ENCODE results near the gene KRI1. TPM values are rescaled to one million over a fixed set of nuclear protein-coding genes. Genes with fewer than 3 reads are reported as not detected.

KRI1 gene
- total RNA-seq = 10 to 100 TPM; 23.6 to 23.8 TPM

DNA sequence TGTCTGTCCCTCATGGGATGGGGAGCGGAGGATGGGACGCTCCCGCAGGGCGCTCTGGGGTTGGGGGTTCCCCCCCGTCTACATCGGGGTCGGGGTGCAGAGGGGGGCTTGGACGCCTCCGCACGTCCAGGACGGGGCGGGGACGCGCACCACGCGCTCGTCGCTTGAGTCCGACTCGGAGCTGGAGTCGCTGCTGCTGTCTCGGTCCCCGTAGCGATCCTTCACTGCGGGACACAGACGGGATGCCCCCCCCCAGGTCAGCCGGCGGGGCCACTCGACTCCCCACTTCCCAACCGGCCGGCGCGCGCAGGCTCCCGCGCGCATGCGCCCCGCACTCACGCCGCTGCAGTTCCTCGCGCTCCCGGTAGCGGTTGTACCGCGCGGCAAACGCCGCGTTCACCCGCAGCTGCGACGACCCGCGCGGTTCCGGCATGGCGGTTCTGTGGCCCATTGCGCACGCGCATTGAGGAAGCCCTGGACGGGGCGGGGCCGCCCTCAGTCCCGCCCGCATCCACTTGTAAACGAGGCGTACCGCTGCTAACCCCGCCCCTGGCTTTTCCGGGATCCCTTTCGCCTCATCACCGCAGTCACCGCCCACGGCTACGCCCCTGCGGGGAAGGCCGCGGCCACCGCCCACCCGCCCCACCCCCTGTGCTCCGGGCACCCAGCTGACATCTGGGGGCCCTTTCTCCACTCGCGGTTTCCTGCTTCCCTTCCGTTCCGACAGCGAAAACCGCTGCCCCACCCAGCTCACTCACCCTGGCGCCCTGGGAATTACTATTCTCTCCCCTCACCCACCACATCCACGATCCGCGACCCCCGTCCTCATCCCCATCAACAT is at the start of gene KRI1:
KRI1 (minus strand) TSS at position 444 of the 841 bp plus-strand sequence; CDS start at position 433, 11 bp downstream.
- intact Hi-C loops (cut with DNase I) = loop anchor here (5.0 kb wide), 1 partner anchor 63 kb away; the partner anchor contains the start of gene KEAP1
- peak within 1 kb of the TSS; percentile 81 to 92 for H3K4me3 ChIP-seq
- peak within 1 kb of the TSS; percentile 83 to 86 for H3K27ac ChIP-seq
- H3K9me3 ChIP-seq = no peaks in the 10 kb centered on the region
- TF ChIP-seq POLR2A (IDR thresholded peaks at IDR 0.05) (peak; percentile 97), POLR2AphosphoS5 (IDR thresholded peaks at IDR 0.05) (peak; percentile 96)
- TF ChIP-seq, protein P1, sequence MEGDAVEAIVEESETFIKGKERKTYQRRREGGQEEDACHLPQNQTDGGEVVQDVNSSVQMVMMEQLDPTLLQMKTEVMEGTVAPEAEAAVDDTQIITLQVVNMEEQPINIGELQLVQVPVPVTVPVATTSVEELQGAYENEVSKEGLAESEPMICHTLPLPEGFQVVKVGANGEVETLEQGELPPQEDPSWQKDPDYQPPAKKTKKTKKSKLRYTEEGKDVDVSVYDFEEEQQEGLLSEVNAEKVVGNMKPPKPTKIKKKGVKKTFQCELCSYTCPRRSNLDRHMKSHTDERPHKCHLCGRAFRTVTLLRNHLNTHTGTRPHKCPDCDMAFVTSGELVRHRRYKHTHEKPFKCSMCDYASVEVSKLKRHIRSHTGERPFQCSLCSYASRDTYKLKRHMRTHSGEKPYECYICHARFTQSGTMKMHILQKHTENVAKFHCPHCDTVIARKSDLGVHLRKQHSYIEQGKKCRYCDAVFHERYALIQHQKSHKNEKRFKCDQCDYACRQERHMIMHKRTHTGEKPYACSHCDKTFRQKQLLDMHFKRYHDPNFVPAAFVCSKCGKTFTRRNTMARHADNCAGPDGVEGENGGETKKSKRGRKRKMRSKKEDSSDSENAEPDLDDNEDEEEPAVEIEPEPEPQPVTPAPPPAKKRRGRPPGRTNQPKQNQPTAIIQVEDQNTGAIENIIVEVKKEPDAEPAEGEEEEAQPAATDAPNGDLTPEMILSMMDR (IDR thresholded peaks at IDR 0.05) = peak in 2 of 4 experiments; percentile 58 to 66
- no peaks in the 10 kb centered on the region for H3K27me3 ChIP-seq (replicated peaks; ENCODE audit: insufficient read depth)
- peaks cover 16% of the 10 kb centered on the region for H3K4me1 ChIP-seq (replicated peaks)
- peak; percentile 97 for DNase-seq (ENCODE audit: low spot score)
- H3K36me3 ChIP-seq = no peaks in the 10 kb centered on the region
- 1% methylated on average over 71 of the region's 94 CpGs for WGBS

DNA sequence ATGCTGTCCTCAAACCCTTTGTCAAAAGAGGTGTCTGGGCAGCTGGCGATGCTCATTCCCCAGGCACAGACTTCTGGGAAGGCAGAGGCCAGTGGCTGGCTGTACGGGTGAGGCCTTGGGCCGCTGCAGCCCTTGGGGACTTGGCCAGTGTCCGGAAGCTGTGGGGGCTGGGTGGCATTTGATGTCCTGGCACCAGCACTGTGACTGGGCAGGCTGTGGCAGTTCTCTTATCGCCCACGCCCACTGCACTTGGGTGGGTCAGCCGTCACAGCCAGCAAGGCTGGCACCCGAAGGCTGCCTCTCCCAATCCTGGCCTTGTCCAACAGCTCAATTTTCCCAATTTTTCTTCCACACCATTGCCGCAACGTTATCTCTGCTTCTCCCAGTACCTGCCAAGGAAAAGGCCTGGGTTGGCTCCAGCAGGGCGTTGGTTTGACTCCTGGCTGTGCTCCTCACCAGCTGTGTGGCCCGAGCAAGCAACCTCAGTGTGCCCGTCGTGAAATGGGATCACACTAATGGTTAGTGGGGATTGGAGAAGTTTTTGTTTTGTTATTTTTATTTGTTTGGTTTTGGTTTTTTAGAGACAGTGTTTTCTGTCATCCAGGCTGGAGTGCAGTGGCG is 46.8 kb upstream of the KRI1 start:
- Histone ChIP-seq H3K27ac (peak overlapping the region; percentile 11 to 36), H3K4me1 (replicated peaks) (no peaks in the 10 kb centered on the region), H3K36me3 (no peaks in the 10 kb centered on the region), H3K9me3 (no peaks in the 10 kb centered on the region), H3K27me3 (replicated peaks; ENCODE audit: insufficient read depth) (no peaks in the 10 kb centered on the region), H3K4me3 (no peak overlapping the region)
- WGBS = 40% methylated on average over 14 of the region's 15 CpGs
- peak; percentile 50 for DNase-seq (ENCODE audit: low spot score)
- intact Hi-C loops (cut with DNase I) = no loop called here
- no peak for TF ChIP-seq POLR2A (IDR thresholded peaks at IDR 0.05)
- TF ChIP-seq POLR2AphosphoS5 (IDR thresholded peaks at IDR 0.05) = peak; percentile 28
- TF ChIP-seq, protein P1 (IDR thresholded peaks at IDR 0.05) = no peak

DNA sequence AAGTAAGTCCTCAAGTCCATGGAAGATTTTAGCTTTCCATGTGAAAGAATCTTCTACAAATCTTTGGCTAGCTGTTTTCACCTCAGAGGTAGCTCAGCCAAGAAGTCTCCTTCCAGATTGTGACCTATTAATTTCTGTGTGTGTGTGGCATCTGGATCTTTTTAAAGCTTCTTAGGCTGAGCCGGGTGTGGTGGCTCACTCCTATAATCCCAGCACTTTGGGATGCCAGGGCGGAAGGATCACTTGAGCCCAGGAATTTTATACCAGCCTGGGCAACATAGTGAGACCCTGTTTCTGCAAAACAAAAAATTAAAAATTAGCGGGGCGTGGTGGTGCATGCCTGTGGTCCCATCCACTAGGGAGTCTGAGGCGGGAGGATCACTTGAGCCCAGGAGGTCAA is 46.1 kb upstream of the KRI1 start:
- DNase-seq (ENCODE audit: low spot score) = no peak
- Histone ChIP-seq H3K4me1 (replicated peaks) (no peaks in the 10 kb centered on the region), H3K9me3 (no peaks in the 10 kb centered on the region), H3K4me3 (no peak overlapping the region), H3K27ac (no peak overlapping the region), H3K36me3 (no peaks in the 10 kb centered on the region), H3K27me3 (replicated peaks; ENCODE audit: insufficient read depth) (no peaks in the 10 kb centered on the region)
- 84% methylated on average over 5 of the region's 5 CpGs for WGBS
- intact Hi-C loops (cut with DNase I) = no loop called here
- TF ChIP-seq POLR2A (IDR thresholded peaks at IDR 0.05) (no peak), POLR2AphosphoS5 (IDR thresholded peaks at IDR 0.05) (no peak)
- TF ChIP-seq, protein P1 (IDR thresholded peaks at IDR 0.05) = no peak

DNA sequence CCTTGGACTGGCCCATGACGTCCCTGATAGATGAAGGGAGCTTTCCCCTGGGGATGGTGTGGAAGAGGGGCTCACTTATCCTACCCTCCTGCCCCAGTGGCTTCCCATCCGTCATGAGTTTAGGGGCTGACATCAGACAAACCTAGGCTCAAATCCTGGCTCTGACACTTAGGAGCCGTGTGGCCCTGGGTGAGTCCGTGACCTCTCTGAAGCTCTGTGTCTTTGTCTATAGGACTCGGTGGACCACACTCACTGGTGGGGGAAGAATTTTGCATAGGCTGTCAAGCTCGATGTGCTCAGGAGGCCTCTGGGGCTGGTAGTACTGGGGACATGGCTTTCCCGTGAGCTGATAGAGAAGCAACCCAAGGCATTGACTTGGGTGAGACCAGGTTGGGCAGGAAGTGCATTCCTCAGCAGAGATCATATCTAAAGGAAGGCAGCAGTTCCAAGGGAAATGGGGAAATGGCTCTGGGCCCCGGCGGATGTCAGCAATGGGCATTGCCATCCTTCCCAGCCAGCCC is 38.7 kb upstream of the KRI1 start:
- H3K9me3 ChIP-seq = no peaks in the 10 kb centered on the region
- intact Hi-C loops (cut with DNase I) = no loop called here
- H3K27ac ChIP-seq = peak overlapping the region; percentile 64 to 79
- no peak for DNase-seq (ENCODE audit: low spot score)
- H3K36me3 ChIP-seq = no peaks in the 10 kb centered on the region
- TF ChIP-seq POLR2A (IDR thresholded peaks at IDR 0.05) = no peak
- TF ChIP-seq, protein P1 (IDR thresholded peaks at IDR 0.05) = no peak
- TF ChIP-seq POLR2AphosphoS5 (IDR thresholded peaks at IDR 0.05) = no peak
- peaks cover 2% of the 10 kb centered on the region for H3K4me1 ChIP-seq (replicated peaks)
- H3K27me3 ChIP-seq (replicated peaks; ENCODE audit: insufficient read depth) = no peaks in the 10 kb centered on the region
- WGBS = 87% methylated on average over 9 of the region's 9 CpGs
- no peak overlapping the region for H3K4me3 ChIP-seq
